Naive thymus-derived CD4-positive, alpha-beta T cell (primary cell): ENCODE results near the gene NPTXR. TPM values are rescaled to one million over a fixed set of nuclear protein-coding genes. Genes with fewer than 3 reads are reported as not detected.
"Not testable (repeated sequence)": the region's sequence is repeated elsewhere in the genome, so short reads cannot be mapped to it uniquely, and the experiment has no call there.

ENCODE experiments used
- ATAC-seq: fragments of 150-1000 bp; cut with Tn5 transposase; 2 replicates; pipeline ENCODE4 v1.10.0; 2021; ENCODE audit warnings: mild to moderate bottlenecking, moderate library complexity
- CTCF ChIA-PET: fragments of 350-600 bp; sonication (Branson Sonifier 250); formaldehyde crosslinking; loops from one replicate; lab custom pipeline; 2021; ENCODE audit warnings: antibody characterized with exemption; lab: Charles Lee
- POLR2A ChIA-PET: fragments of 350-600 bp; sonication (Branson Sonifier 250); formaldehyde crosslinking; loops from one replicate; lab custom pipeline; 2021; ENCODE audit warnings: antibody characterized with exemption, inconsistent platforms; lab: Charles Lee
- DNase-seq, 9 donors: peaks; one replicate each; pipeline versions ENCODE4 v3.0.0 to v3.0.0-alpha.2; 2020 to 2022; ENCODE audit warnings: mixed read lengths in 1 of 9
- H3K27ac ChIP-seq: one replicate; pipeline ENCODE4 v1.7.0; 2013; ENCODE audit warnings: mild to moderate bottlenecking, low read depth, low read length, moderate library complexity
- H3K27me3 ChIP-seq, 2 donors: one replicate each; pipeline ENCODE4 v1.7.0; 2013; ENCODE audit warnings: low read length in 2 of 2, mild to moderate bottlenecking in 2 of 2, moderate library complexity in 2 of 2; ENCODE audit not compliant: control insufficient read depth in 2 of 2, insufficient read depth in 2 of 2
- H3K36me3 ChIP-seq, 3 experiments: 1 replicate in 2 of 3; 2 replicates in 1 of 3; pipeline ENCODE4 v1.7.0; 2013; ENCODE audit warnings: low read length in 3 of 3, mild to moderate bottlenecking in 3 of 3, moderate library complexity in 1 of 3; ENCODE audit not compliant: insufficient read depth in 3 of 3, control insufficient read depth in 2 of 3
- H3K4me1 ChIP-seq, 2 donors: one replicate each; pipeline ENCODE4 v1.7.0; 2013; ENCODE audit warnings: low read length in 2 of 2, mild to moderate bottlenecking in 2 of 2, moderate library complexity in 1 of 2; ENCODE audit not compliant: control insufficient read depth in 2 of 2, insufficient read depth in 2 of 2
- H3K4me3 ChIP-seq: 2 replicates; pipeline ENCODE4 v1.7.0; 2013; ENCODE audit warnings: mild to moderate bottlenecking, low read length
- H3K9me3 ChIP-seq, 3 experiments: 1 replicate in 2 of 3; 2 replicates in 1 of 3; pipeline ENCODE4 v1.7.0; 2013; ENCODE audit warnings: low read length in 3 of 3; ENCODE audit not compliant: control insufficient read depth in 2 of 3
- H3K27ac Mint-ChIP-seq, 9 donors: one replicate each; pipeline ENCODE4 v1.8.0; 2020 to 2022; ENCODE audit warnings: mixed read lengths in 9 of 9, mild to moderate bottlenecking in 8 of 9, moderate library complexity in 5 of 9, inconsistent platforms in 2 of 9
- H3K27me3 Mint-ChIP-seq, 5 donors: one replicate each; pipeline ENCODE4 v1.8.0; 2021 to 2022; ENCODE audit warnings: mixed read lengths in 5 of 5, mild to moderate bottlenecking in 1 of 5
- H3K36me3 Mint-ChIP-seq, 5 donors: one replicate each; pipeline ENCODE4 v1.8.0; 2020 to 2022; ENCODE audit warnings: mixed read lengths in 5 of 5, mild to moderate bottlenecking in 3 of 5, inconsistent platforms in 1 of 5
- H3K4me1 Mint-ChIP-seq, 7 donors: one replicate each; pipeline ENCODE4 v1.8.0; 2020 to 2022; ENCODE audit warnings: mixed read lengths in 7 of 7, mild to moderate bottlenecking in 3 of 7, inconsistent platforms in 1 of 7
- H3K4me3 Mint-ChIP-seq, 10 donors: one replicate each; pipeline ENCODE4 v1.8.0; 2020 to 2022; ENCODE audit warnings: mild to moderate bottlenecking in 10 of 10, mixed read lengths in 10 of 10, moderate library complexity in 6 of 10, inconsistent platforms in 2 of 10
- H3K9me3 Mint-ChIP-seq, 11 donors: one replicate each; pipeline ENCODE4 v1.8.0; 2020 to 2022; ENCODE audit warnings: mixed read lengths in 11 of 11, mild to moderate bottlenecking in 4 of 11, inconsistent platforms in 1 of 11, moderate library complexity in 1 of 11
- intact Hi-C, 2 donors: fragments of 100-400 bp; cut with micrococcal nuclease; formaldehyde crosslinking; loops; one replicate each; pipeline ENCODE4 v1.15.1; 2023
- polyA plus RNA-seq, 2 donors: library from polyadenylated mRNA; unstranded; fragments of 300-500 nt; fragmentation: Illumina TruSeq; gene quantifications; one replicate each; pipeline ENCODE4 v1.2.3, GENCODE V29; 2021
- total RNA-seq, 6 experiments: library from RNA in 5 of 6; stranded (reverse) in 5 of 6; gene quantifications; 1 replicate in 5 of 6; 2 replicates in 1 of 6; pipeline ENCODE4 v1.2.3 and lab custom pipeline; 2021 to 2026

The NPTXR gene
- total and polyA plus RNA-seq, 7 experiments from 2014 or later, result 0.85 to 12.9 (median 4.4) TPM

DNA sequence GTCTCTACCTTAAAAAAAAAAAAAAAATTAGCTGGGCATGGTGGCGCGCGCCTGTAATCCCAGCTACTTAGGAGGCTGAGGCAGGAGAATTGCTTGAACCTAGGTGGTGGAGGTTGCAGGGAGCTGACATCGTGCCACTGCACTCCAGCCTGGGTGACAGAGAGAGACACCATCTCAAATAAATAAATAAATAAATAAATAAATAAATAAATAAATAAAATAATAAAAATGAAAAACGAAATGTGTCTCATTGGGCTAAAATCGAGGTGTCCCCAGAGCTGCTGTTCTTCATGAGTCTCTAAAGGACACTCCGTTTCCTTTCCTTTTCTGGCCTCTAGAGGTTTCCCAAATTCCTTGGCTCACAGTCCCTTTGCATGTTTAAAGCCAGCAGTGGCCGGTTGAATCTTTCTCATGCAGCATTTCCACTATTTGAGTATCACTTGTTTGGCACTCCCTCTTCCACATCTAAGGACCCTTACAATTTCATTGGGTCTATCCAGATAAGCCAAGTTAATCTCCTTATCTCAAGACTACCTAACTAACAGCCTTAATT lies 38.7 kb downstream of the NPTXR start:
- ATAC-seq, POLR2A ChIA-PET, CTCF ChIA-PET, H3K4me3 ChIP-seq, H3K27me3 ChIP-seq, DNase-seq, H3K4me1 ChIP-seq, intact Hi-C loops, H3K36me3 Mint-ChIP-seq, H3K9me3 ChIP-seq, H3K9me3 Mint-ChIP-seq, H3K27ac ChIP-seq, H3K4me3 Mint-ChIP-seq, H3K36me3 ChIP-seq: not testable (repeated sequence)
- peak overlapping the region in 2 of 9 donors; percentile 3 to 49 for H3K27ac Mint-ChIP-seq
- H3K4me1 Mint-ChIP-seq, result peaks cover 0 to 14% (median 6%) of the 10 kb centered on the region in 7 donors
- H3K27me3 Mint-ChIP-seq, result peaks cover 0 to 36% (median 15%) of the 10 kb centered on the region in 5 donors

GRCh38 chr22:38802671-38803121 lies 41.1 kb downstream of the NPTXR start:
- H3K4me3 ChIP-seq, result no peak overlapping the region
- intact Hi-C loops, result no loop called here
- no peak for DNase-seq
- no peaks in the 10 kb centered on the region for H3K27me3 ChIP-seq
- H3K9me3 ChIP-seq, result peaks cover 0 to 8% (median 6%) of the 10 kb centered on the region in 3 experiments
- no peak overlapping the region for H3K27ac ChIP-seq
- peaks cover 0 to 9% (median 0%) of the 10 kb centered on the region in 5 donors for H3K36me3 Mint-ChIP-seq
- H3K36me3 ChIP-seq, result no peaks in the 10 kb centered on the region
- peaks cover 0 to 37% (median 9%) of the 10 kb centered on the region in 5 donors for H3K27me3 Mint-ChIP-seq
- CTCF ChIA-PET, result no interaction called here
- POLR2A ChIA-PET, result no interaction called here
- no peak overlapping the region for H3K4me3 Mint-ChIP-seq
- no peak overlapping the region for H3K27ac Mint-ChIP-seq
- peaks cover 0 to 11% (median 3%) of the 10 kb centered on the region in 11 donors for H3K9me3 Mint-ChIP-seq
- peaks cover 9 to 29% (median 20%) of the 10 kb centered on the region in 7 donors for H3K4me1 Mint-ChIP-seq
- ATAC-seq, result no peak
- H3K4me1 ChIP-seq, result peaks cover 0 to 16% of the 10 kb centered on the region in 2 donors

DNA sequence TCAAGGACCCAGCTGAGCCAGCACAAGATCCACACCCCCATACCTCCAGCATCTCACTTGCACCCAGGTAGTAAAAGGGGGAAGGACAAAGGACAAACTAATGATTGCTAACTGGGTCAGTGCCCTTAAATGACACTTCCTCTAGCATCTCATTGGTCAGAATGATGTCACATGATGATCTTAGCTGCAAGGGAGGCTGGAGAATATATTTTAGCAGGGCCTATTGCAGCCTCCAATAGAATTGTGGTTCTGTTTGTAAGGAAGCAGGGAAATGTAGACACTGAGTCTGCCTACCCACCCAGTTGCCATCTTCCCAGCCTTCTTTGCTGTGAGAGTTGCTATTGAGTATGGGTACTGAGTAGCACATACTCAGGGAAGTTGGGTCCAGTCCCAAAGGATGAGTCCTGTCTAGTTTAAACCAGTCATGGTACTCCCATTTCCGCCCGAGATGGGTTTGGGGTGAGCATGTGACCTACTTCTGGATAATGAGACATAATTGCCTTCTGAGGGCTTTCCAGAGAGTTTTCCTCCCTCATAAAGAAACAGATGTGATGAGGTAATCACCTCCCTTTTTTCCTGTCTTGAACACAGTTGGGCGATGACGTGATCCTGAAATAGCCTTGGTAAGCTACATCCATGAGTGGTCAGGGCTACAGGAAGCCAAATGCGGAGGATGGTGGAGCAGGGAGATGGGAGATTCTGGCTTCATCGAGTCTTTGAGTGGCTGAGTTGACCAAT lies 44.4 kb downstream of the NPTXR start:
- Mint-ChIP-seq H3K4me1 (peaks cover 15 to 46% (median 30%) of the 10 kb centered on the region in 7 donors), H3K4me3 (peak overlapping the region in 1 of 10 donors; percentile 63), H3K27ac (peak overlapping the region in 1 of 9 donors; percentile 80), H3K27me3 (peaks cover 0 to 50% (median 9%) of the 10 kb centered on the region in 5 donors), H3K9me3 (peaks cover 0 to 11% (median 2%) of the 10 kb centered on the region in 11 donors), H3K36me3 (peaks cover 0 to 9% (median 0%) of the 10 kb centered on the region in 5 donors)
- Histone ChIP-seq H3K9me3 (peaks cover 0 to 8% (median 6%) of the 10 kb centered on the region in 3 experiments), H3K4me1 (peaks cover 3 to 19% of the 10 kb centered on the region in 2 donors), H3K27ac (no peak overlapping the region), H3K36me3 (no peaks in the 10 kb centered on the region), H3K4me3 (no peak overlapping the region), H3K27me3 (no peaks in the 10 kb centered on the region)
- intact Hi-C loops, result no loop called here
- ATAC-seq (no peak), DNase-seq (no peak)
- CTCF ChIA-PET, result interaction anchor here (1.3 to 1.7 kb wide), 2 partner anchors 42 to 74 kb away, joined by 4 to 5 read pairs; no protein-coding TSS in a partner anchor
- POLR2A ChIA-PET, result interaction anchor here (0.8 to 1.6 kb wide), 4 partner anchors 31 to 343 kb away, joined by 3 to 7 read pairs (median 4); no protein-coding TSS in a partner anchor

- Histone ChIP-seq H3K4me3 (no peak overlapping the region), H3K27ac (peak overlapping the region; percentile 15), H3K4me1 (peaks cover 9 to 23% of the 10 kb centered on the region in 2 donors), H3K9me3 (peaks cover 0 to 8% (median 6%) of the 10 kb centered on the region in 3 experiments), H3K27me3 (no peaks in the 10 kb centered on the region), H3K36me3 (no peaks in the 10 kb centered on the region)
- Mint-ChIP-seq H3K4me1 (peaks cover 19 to 44% (median 32%) of the 10 kb centered on the region in 7 donors), H3K9me3 (peaks cover 0 to 11% (median 2%) of the 10 kb centered on the region in 11 donors), H3K4me3 (peak overlapping the region in 9 of 10 donors; percentile 14 to 81 (median 53)), H3K27me3 (peaks cover 0 to 43% (median 5%) of the 10 kb centered on the region in 5 donors), H3K27ac (peak overlapping the region; percentile 31 to 80 (median 70)), H3K36me3 (peaks cover 0 to 9% (median 0%) of the 10 kb centered on the region in 5 donors)
- ATAC-seq (no peak), DNase-seq (peak in 6 of 9 donors; percentile 21 to 54 (median 43))
- ChIA-PET CTCF (interaction anchor here (0.5 to 1.7 kb wide), 3 partner anchors 13 to 46 kb away, joined by 3 to 4 read pairs (median 4); partner anchors contain the start of gene NPTXR), POLR2A (interaction anchor here (0.8 to 1.6 kb wide), 5 partner anchors 30 to 344 kb away, joined by 3 to 7 read pairs (median 4); partner anchors contain the start of gene GTPBP1)
- intact Hi-C loops, result loop anchor here in 1 of 2 donors (1.0 kb wide), 1 partner anchor 45 kb away; no protein-coding TSS in a partner anchor
These were observed 45.3 kb downstream of the NPTXR start for GRCh38 chr22:38798496-38798895.

- peaks cover 13 to 30% of the 10 kb centered on the region in 2 donors for H3K4me1 ChIP-seq
- no peaks in the 10 kb centered on the region for H3K36me3 ChIP-seq
- DNase-seq, result no peak
- no peak overlapping the region for H3K27ac ChIP-seq
- ChIA-PET CTCF (no interaction called here), POLR2A (no interaction called here)
- peaks cover 0 to 11% (median 2%) of the 10 kb centered on the region in 11 donors for H3K9me3 Mint-ChIP-seq
- H3K27ac Mint-ChIP-seq, result peak overlapping the region in 2 of 9 donors; percentile 36 to 55
- H3K9me3 ChIP-seq, result peaks cover 0 to 8% (median 6%) of the 10 kb centered on the region in 3 experiments
- no peak overlapping the region for H3K4me3 ChIP-seq
- intact Hi-C loops, result no loop called here
- H3K36me3 Mint-ChIP-seq, result peaks cover 0 to 9% (median 0%) of the 10 kb centered on the region in 5 donors
- H3K27me3 ChIP-seq, result no peaks in the 10 kb centered on the region
- peak overlapping the region in 3 of 10 donors; percentile 0 to 34 (median 5) for H3K4me3 Mint-ChIP-seq
- peaks cover 0 to 31% (median under 1%) of the 10 kb centered on the region in 5 donors for H3K27me3 Mint-ChIP-seq
- H3K4me1 Mint-ChIP-seq, result peaks cover 22 to 47% (median 35%) of the 10 kb centered on the region in 7 donors
- no peak for ATAC-seq
These were observed 47.4 kb downstream of the NPTXR start for GRCh38 chr22:38796262-38796957.

GRCh38 chr22:38795569-38795968 lies 48.3 kb downstream of the NPTXR start:
- DNase-seq (no peak), ATAC-seq (no peak)
- Histone ChIP-seq H3K36me3 (no peaks in the 10 kb centered on the region), H3K27ac (no peak overlapping the region), H3K4me1 (peaks cover 13 to 30% of the 10 kb centered on the region in 2 donors), H3K4me3 (no peak overlapping the region), H3K9me3 (peaks cover 0 to 8% (median 6%) of the 10 kb centered on the region in 3 experiments), H3K27me3 (no peaks in the 10 kb centered on the region)
- H3K9me3 Mint-ChIP-seq, result peaks cover 0 to 11% (median 2%) of the 10 kb centered on the region in 11 donors
- H3K27ac Mint-ChIP-seq, result peak overlapping the region in 5 of 9 donors; percentile 16 to 73 (median 29)
- peaks cover 21 to 47% (median 35%) of the 10 kb centered on the region in 7 donors for H3K4me1 Mint-ChIP-seq
- H3K36me3 Mint-ChIP-seq, result peaks cover 0 to 9% (median 0%) of the 10 kb centered on the region in 5 donors
- peaks cover 0 to 27% (median 0%) of the 10 kb centered on the region in 5 donors for H3K27me3 Mint-ChIP-seq
- intact Hi-C loops, result no loop called here
- ChIA-PET POLR2A (no interaction called here), CTCF (no interaction called here)
- peak overlapping the region in 6 of 10 donors; percentile 2 to 62 (median 22) for H3K4me3 Mint-ChIP-seq
